GM12874 (cell line): ENCODE measurements around the gene SCO2.

ENCODE experiments used
- TF ChIP-seq, protein P1 (sequence below): IDR thresholded peaks from 2 replicates; pipeline ENCODE4 v1.5.1; 2011; ENCODE audit warnings: low read depth, mild to moderate bottlenecking, control low read depth, low read length, moderate library complexity; ENCODE audit not compliant: insufficient read depth

The SCO2 gene

DNA sequence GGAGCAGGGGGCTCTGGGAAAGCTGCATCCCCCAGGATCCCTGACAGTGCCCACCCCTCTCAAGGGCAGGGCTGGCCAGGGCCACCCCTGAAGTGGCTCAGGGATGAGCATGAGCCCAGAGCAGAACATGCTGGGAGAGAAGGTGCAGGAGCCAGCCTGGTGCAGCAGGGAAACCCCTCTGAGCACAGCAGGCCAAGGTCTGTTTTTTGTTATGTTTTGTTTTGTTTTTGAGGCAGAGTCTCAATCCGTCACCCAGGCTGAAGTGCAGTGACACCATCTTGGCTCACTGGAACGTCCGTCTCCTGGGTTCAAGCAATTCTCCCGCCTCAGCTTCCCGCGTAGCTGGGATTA, 49.8 kb downstream of the SCO2 start:
- TF ChIP-seq, protein P1, sequence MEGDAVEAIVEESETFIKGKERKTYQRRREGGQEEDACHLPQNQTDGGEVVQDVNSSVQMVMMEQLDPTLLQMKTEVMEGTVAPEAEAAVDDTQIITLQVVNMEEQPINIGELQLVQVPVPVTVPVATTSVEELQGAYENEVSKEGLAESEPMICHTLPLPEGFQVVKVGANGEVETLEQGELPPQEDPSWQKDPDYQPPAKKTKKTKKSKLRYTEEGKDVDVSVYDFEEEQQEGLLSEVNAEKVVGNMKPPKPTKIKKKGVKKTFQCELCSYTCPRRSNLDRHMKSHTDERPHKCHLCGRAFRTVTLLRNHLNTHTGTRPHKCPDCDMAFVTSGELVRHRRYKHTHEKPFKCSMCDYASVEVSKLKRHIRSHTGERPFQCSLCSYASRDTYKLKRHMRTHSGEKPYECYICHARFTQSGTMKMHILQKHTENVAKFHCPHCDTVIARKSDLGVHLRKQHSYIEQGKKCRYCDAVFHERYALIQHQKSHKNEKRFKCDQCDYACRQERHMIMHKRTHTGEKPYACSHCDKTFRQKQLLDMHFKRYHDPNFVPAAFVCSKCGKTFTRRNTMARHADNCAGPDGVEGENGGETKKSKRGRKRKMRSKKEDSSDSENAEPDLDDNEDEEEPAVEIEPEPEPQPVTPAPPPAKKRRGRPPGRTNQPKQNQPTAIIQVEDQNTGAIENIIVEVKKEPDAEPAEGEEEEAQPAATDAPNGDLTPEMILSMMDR, result no peak

DNA sequence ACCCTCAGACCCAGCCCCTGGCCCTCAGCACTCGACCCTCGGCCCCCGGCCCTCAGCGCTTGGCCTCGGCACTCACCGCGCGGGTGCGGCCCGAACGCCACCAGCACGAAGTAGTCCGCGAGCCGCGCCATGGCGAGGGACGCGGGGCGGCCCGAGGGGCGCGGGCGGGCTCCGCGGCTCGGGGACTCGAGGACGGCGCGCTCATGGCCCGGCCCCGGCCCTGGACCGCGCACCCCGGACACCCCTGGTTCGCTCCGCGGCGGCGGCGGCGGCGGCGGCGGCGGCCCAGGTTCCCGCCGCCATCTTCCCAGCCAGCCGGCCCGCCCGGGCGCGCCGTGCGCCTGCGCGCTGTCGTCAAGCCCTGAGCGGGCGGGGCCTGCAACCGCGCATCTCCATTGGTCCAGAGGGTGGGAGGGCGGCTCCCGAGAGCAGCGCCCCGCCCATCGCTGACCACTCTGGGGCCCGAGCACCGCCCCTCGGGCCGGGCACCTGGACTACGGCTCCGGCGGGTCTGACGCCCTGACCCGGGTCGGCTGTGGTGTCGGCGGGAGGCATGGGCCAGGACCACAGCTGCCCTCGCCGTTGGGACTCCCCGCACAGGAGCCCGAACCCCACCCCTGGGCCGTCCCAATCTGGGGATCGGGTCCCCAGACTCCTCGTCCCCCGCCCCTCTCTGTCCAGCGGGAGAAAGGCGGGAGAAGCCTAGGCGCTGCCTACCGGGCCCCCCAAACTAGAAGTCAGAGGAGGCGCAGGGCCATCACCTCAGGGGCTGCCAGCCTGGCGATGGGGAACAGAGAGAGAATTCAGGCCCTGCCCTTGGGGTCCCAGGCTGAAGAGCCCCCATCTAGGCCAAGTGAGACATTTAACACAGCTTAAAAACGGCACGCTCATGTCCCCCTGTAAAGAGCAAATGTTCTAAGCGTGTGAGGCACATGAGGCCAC, 50.4 kb downstream of the SCO2 start, which contains the start of gene SBF1:
TSS of gene SBF1 (minus strand) at position 326 of the 942 bp plus-strand sequence. CDS start at position 131, 195 bp downstream.
- TF ChIP-seq, protein P1, result no peak

DNA sequence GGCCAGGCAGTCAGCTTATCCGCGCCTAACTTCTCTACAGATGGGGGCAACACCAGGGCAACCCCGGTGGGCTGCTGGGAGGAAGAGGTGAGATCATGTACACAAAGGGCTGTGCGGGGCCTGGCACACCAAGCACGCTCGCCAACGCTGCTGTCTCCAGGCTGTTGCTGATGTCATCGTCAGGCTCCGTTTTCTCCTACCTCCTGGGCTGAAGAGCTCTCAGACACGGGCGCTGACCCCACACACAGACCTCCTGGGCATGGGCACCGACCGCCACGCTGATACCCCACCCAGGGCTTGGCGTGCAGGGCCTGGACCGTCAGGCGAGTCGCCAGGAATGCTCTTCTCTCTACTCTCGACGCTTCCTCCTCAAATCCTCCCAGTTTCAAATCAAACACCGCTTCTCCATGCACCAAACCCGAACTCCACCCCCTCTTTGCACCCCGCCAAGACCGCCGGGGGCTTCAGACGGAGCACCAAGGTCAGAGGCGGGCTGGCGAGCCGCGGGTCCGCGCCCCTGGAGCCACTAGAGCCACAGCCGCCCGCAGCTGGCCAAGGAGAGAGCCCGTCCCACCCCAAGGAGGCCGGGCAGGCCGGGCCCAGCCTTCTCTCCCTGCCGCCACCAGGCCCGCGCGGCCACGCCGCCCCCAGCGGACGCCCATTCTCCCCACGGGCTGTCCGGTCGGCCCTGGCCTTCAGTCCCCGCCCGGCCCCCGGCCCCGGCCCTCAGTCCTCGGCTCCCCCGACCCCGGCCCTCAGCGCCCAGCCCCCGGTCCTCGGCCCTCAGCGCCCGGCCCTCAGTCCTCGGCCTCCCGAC, 51.3 kb downstream of the SCO2 start:
- TF ChIP-seq, protein P1, result no peak
